Gastroesophageal sphincter (tissue), 4 donors: ENCODE measurements around the gene SLC8A1. TPM values are rescaled to one million over a fixed set of nuclear protein-coding genes. Genes with fewer than 3 reads are reported as not detected.

Experiments used
- ATAC-seq: fragments of 150-250 bp; one replicate; pipeline ENCODE4 v1.9.1; 2016; ENCODE audit warnings: mild to moderate bottlenecking, moderate library complexity
- H3K27ac ChIP-seq, 4 donors: fragments of 200-600 bp; sonication (generic) in 3 of 4; 1 replicate in 3 of 4; 2 replicates in 1 of 4; pipeline ENCODE4 v1.5.1; 2016 to 2019
- H3K27me3 ChIP-seq: fragments of 200-600 bp; sonication (generic); one replicate; pipeline ENCODE4 v1.5.1; 2019
- H3K36me3 ChIP-seq, 2 donors: fragments of 200-600 bp; sonication (generic); one replicate each; pipeline ENCODE4 v1.5.1; 2019; ENCODE audit warnings: control low read depth in 1 of 2
- H3K4me1 ChIP-seq, 3 donors: fragments of 200-600 bp; sonication (generic); 1 replicate in 2 of 3; 2 replicates in 1 of 3; pipeline ENCODE4 v1.5.1; 2016 to 2019; ENCODE audit warnings: control low read depth in 2 of 3
- H3K4me3 ChIP-seq, 2 donors: fragments of 200-600 bp; sonication (generic); one replicate each; pipeline ENCODE4 v1.5.1; 2019; ENCODE audit warnings: mild to moderate bottlenecking in 1 of 2, moderate library complexity in 1 of 2
- H3K9me3 ChIP-seq, 3 donors: fragments of 200-600 bp; sonication (generic); one replicate each; pipeline ENCODE4 v1.5.1; 2017 to 2019; ENCODE audit warnings: control low read depth in 2 of 3
- CTCF ChIP-seq, 4 experiments: fragments of 200-600 bp in 2 of 4; fragments of 450-650 bp in 2 of 4; sonication (generic) in 1 of 4; IDR thresholded peaks; one replicate each; pipeline ENCODE4 v1.5.1; 2017 to 2019; ENCODE audit warnings: antibody characterized with exemption in 4 of 4, mild to moderate bottlenecking in 2 of 4, moderate library complexity in 2 of 4
- EP300 ChIP-seq: sonication (generic); formaldehyde crosslinking; IDR thresholded peaks from one replicate; pipeline ENCODE4 v1.6.1; 2017; ENCODE audit warnings: antibody characterized with exemption, mild to moderate bottlenecking
- POLR2A ChIP-seq, 2 donors: fragments of 450-650 bp; IDR thresholded peaks; one replicate each; pipeline ENCODE4 v1.6.1; 2017; ENCODE audit warnings: antibody characterized with exemption in 2 of 2, mild to moderate bottlenecking in 2 of 2, moderate library complexity in 1 of 2
- POLR2AphosphoS5 ChIP-seq: sonication (generic); formaldehyde crosslinking; IDR thresholded peaks from one replicate; pipeline ENCODE4 v1.6.1; 2017; ENCODE audit warnings: antibody characterized with exemption
- WGBS, 2 donors: methylation state at CpG; one replicate each; pipeline ENCODE4 v1.1.5; 2018; ENCODE audit warnings: low coverage in 1 of 2; 5-methylcytosine and 5-hydroxymethylcytosine counted together
- total RNA-seq, 4 donors: library from RNA; depleted of rRNA; stranded (reverse); fragments of >200 nt; gene quantifications; one replicate each; pipeline ENCODE4 v1.1.0, GENCODE V29; 2016

SLC8A1 gene
- total RNA-seq, 4 donors from 2014 or later: 76.3 to 168 (median 146) TPM

- no peak overlapping the region for H3K4me3 ChIP-seq
- no peaks in the 10 kb centered on the region for H3K36me3 ChIP-seq
- no peak overlapping the region for H3K27ac ChIP-seq
- H3K9me3 ChIP-seq: no peaks in the 10 kb centered on the region
- ATAC-seq: no peak
- H3K27me3 ChIP-seq: no peaks in the 10 kb centered on the region
- WGBS, 2 donors: 90 to 96% methylated on average over 3 to 4 of the region's 4 CpGs
- no peak for TF ChIP-seq POLR2AphosphoS5
- no peak for TF ChIP-seq EP300
- no peak for TF ChIP-seq CTCF (IDR thresholded peaks at IDR 0.05)
- TF ChIP-seq POLR2A (IDR thresholded peaks at IDR 0.05): no peak
- H3K4me1 ChIP-seq: peaks cover 0 to 25% (median 0%) of the 10 kb centered on the region in 3 donors
Measured at GRCh38 chr2:40109381-40109780, 342.5 kb downstream of the SLC8A1 start.

DNA sequence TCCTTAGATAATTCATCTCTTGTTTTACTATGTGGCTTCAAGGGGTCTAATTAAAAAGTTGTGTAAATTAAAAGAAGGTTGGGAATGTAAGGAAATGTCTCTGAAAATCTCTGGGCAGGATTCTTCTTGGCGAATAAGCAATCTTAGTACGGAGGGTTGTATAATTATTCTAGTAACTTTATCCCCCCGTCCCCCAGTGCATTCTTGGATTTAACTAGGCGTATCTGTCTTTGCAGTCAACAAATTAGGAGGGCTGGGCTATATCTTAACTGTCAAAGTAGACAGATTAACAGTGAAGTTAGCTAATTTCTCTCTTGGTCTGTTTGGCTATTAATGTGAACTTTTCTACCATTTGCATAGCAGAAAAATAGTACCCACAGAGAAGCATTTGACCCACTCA, 343.0 kb downstream of the SLC8A1 start:
- H3K4me1 ChIP-seq: peaks cover 0 to 28% (median 0%) of the 10 kb centered on the region in 3 donors
- TF ChIP-seq POLR2A (IDR thresholded peaks at IDR 0.05) (no peak), POLR2AphosphoS5 (no peak), CTCF (IDR thresholded peaks at IDR 0.05) (no peak), EP300 (no peak)
- no peak overlapping the region for H3K4me3 ChIP-seq
- no peaks in the 10 kb centered on the region for H3K36me3 ChIP-seq
- H3K27ac ChIP-seq: no peak overlapping the region
- no peaks in the 10 kb centered on the region for H3K27me3 ChIP-seq
- ATAC-seq: no peak
- no peaks in the 10 kb centered on the region for H3K9me3 ChIP-seq
- WGBS, 2 donors: 73 to 87% methylated on average over 4 of the region's 4 CpGs

DNA sequence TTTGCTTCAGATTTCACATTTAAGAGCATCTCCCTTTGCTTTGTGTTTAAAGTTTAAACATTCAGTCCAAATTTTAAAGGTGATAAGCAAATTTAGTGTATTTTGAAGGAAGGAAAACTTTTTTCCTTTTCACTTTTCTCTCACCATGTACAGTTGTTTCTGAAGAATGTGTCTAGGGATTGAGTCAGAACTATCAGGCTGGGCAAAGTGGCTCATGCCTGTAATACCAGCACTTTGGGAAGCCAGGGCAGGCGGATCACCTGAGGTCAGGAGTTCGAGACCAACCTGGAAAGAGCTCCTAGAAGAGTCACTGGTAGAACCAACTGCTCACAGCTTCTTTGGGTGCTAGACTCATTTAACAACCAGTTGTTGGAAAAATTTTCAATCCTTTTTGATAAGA, 345.8 kb downstream of the SLC8A1 start:
- WGBS, 2 donors: 100% methylated on average over 1 to 2 of the region's 2 CpGs
- TF ChIP-seq CTCF (IDR thresholded peaks at IDR 0.05) (no peak), POLR2AphosphoS5 (no peak), POLR2A (IDR thresholded peaks at IDR 0.05) (no peak), EP300 (no peak)

GRCh38 chr2:40105593-40105992, 346.3 kb downstream of the SLC8A1 start:
- ATAC-seq: no peak
- peak overlapping the region in 1 of 2 donors; percentile 7 for H3K4me3 ChIP-seq
- 36 to 60% methylated on average over 3 to 5 of the region's 5 CpGs for WGBS, 2 donors

More for the DNA sequence above, 345.8 kb downstream of the SLC8A1 start:
- Histone ChIP-seq H3K4me1 (peaks cover 0 to 49% (median 11%) of the 10 kb centered on the region in 3 donors), H3K4me3 (no peak overlapping the region), H3K27ac (peak overlapping the region in 2 of 4 donors; percentile 38 to 51), H3K27me3 (no peaks in the 10 kb centered on the region), H3K36me3 (no peaks in the 10 kb centered on the region), H3K9me3 (no peaks in the 10 kb centered on the region)
- no peak for ATAC-seq

More at GRCh38 chr2:40105593-40105992, 346.3 kb downstream of the SLC8A1 start:
- TF ChIP-seq CTCF (IDR thresholded peaks at IDR 0.05) (no peak), EP300 (no peak), POLR2AphosphoS5 (no peak), POLR2A (IDR thresholded peaks at IDR 0.05) (no peak)
- Histone ChIP-seq H3K9me3 (no peaks in the 10 kb centered on the region), H3K4me1 (peaks cover 0 to 54% (median 11%) of the 10 kb centered on the region in 3 donors), H3K36me3 (no peaks in the 10 kb centered on the region), H3K27ac (peak overlapping the region; percentile 15 to 51 (median 40)), H3K27me3 (no peaks in the 10 kb centered on the region)
